GM23338 (cell line): ENCODE measurements around the gene USP5.

ENCODE experiments used
- CREB1 ChIP-seq: fragments of 250-450 bp; sonication (Bioruptor Pico); IDR thresholded peaks from 2 replicates; pipeline ENCODE4 v1.5.0; 2020; ENCODE audit warnings: low read depth, mild to moderate bottlenecking, moderate library complexity
- EZH2 ChIP-seq: fragments of 200-600 bp; sonication (generic); IDR thresholded peaks from one replicate; pipeline ENCODE4 v1.8.0; 2017; ENCODE audit warnings: antibody characterized with exemption, mild to moderate bottlenecking, low read depth; ENCODE audit not compliant: unreplicated experiment
- EZH2phosphoT487 ChIP-seq: fragments of 200-600 bp; sonication (generic); IDR thresholded peaks from one replicate; pipeline ENCODE4 v1.8.1; 2018; ENCODE audit warnings: antibody characterized with exemption; ENCODE audit not compliant: unreplicated experiment
- NANOG ChIP-seq: IDR thresholded peaks from 2 replicates; pipeline ENCODE4 v1.6.1; 2016; ENCODE audit warnings: antibody characterized with exemption, borderline replicate concordance
- POLR2AphosphoS5 ChIP-seq: IDR thresholded peaks from 2 replicates; pipeline ENCODE4 v1.6.1; 2016; ENCODE audit warnings: antibody characterized with exemption, low read depth
- ZNF114 ChIP-seq: fragments of 250-450 bp; sonication (Bioruptor Pico); IDR thresholded peaks from 2 replicates; pipeline ENCODE4 v1.5.0; 2020; ENCODE audit warnings: mild to moderate bottlenecking, moderate library complexity
- ZNF331 ChIP-seq: fragments of 250-450 bp; sonication (Bioruptor Pico); IDR thresholded peaks from 2 replicates; pipeline ENCODE4 v1.5.0; 2020; ENCODE audit warnings: low read depth, mild to moderate bottlenecking, moderate library complexity
- TF ChIP-seq, protein P1 (sequence below), 2 experiments: fragments of 200-600 bp in 1 of 2; sonication (generic) in 1 of 2; conservative IDR thresholded peaks; 2 replicates each; pipeline versions ENCODE4 v1.5.1 to v1.6.1; 2016 to 2017; ENCODE audit warnings: antibody characterized with exemption in 2 of 2, low read depth in 2 of 2, mild to moderate bottlenecking in 2 of 2, moderate library complexity in 1 of 2
- TF ChIP-seq, protein P2 (sequence below): fragments of 250-450 bp; sonication (Bioruptor Pico); IDR thresholded peaks from 2 replicates; pipeline ENCODE4 v1.5.0; 2020; ENCODE audit warnings: mild to moderate bottlenecking, moderate library complexity
- TF ChIP-seq, protein P3 (sequence below): IDR thresholded peaks from one replicate; pipeline ENCODE4 v1.6.1; 2018; ENCODE audit warnings: antibody characterized with exemption; ENCODE audit not compliant: unreplicated experiment

- TF ChIP-seq EZH2 (no peak), EZH2phosphoT487 (no peak), ZNF114 (no peak), POLR2AphosphoS5 (peak; percentile 63), ZNF331 (no peak), NANOG (no peak), CREB1 (CRISPR knock-in tag) (peak; percentile 84)
- TF ChIP-seq, protein P1, sequence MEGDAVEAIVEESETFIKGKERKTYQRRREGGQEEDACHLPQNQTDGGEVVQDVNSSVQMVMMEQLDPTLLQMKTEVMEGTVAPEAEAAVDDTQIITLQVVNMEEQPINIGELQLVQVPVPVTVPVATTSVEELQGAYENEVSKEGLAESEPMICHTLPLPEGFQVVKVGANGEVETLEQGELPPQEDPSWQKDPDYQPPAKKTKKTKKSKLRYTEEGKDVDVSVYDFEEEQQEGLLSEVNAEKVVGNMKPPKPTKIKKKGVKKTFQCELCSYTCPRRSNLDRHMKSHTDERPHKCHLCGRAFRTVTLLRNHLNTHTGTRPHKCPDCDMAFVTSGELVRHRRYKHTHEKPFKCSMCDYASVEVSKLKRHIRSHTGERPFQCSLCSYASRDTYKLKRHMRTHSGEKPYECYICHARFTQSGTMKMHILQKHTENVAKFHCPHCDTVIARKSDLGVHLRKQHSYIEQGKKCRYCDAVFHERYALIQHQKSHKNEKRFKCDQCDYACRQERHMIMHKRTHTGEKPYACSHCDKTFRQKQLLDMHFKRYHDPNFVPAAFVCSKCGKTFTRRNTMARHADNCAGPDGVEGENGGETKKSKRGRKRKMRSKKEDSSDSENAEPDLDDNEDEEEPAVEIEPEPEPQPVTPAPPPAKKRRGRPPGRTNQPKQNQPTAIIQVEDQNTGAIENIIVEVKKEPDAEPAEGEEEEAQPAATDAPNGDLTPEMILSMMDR (conservative IDR thresholded peaks at IDR 0.05; ENCODE audit: low read depth in 2 of 2): no peak
- TF ChIP-seq, protein P2, sequence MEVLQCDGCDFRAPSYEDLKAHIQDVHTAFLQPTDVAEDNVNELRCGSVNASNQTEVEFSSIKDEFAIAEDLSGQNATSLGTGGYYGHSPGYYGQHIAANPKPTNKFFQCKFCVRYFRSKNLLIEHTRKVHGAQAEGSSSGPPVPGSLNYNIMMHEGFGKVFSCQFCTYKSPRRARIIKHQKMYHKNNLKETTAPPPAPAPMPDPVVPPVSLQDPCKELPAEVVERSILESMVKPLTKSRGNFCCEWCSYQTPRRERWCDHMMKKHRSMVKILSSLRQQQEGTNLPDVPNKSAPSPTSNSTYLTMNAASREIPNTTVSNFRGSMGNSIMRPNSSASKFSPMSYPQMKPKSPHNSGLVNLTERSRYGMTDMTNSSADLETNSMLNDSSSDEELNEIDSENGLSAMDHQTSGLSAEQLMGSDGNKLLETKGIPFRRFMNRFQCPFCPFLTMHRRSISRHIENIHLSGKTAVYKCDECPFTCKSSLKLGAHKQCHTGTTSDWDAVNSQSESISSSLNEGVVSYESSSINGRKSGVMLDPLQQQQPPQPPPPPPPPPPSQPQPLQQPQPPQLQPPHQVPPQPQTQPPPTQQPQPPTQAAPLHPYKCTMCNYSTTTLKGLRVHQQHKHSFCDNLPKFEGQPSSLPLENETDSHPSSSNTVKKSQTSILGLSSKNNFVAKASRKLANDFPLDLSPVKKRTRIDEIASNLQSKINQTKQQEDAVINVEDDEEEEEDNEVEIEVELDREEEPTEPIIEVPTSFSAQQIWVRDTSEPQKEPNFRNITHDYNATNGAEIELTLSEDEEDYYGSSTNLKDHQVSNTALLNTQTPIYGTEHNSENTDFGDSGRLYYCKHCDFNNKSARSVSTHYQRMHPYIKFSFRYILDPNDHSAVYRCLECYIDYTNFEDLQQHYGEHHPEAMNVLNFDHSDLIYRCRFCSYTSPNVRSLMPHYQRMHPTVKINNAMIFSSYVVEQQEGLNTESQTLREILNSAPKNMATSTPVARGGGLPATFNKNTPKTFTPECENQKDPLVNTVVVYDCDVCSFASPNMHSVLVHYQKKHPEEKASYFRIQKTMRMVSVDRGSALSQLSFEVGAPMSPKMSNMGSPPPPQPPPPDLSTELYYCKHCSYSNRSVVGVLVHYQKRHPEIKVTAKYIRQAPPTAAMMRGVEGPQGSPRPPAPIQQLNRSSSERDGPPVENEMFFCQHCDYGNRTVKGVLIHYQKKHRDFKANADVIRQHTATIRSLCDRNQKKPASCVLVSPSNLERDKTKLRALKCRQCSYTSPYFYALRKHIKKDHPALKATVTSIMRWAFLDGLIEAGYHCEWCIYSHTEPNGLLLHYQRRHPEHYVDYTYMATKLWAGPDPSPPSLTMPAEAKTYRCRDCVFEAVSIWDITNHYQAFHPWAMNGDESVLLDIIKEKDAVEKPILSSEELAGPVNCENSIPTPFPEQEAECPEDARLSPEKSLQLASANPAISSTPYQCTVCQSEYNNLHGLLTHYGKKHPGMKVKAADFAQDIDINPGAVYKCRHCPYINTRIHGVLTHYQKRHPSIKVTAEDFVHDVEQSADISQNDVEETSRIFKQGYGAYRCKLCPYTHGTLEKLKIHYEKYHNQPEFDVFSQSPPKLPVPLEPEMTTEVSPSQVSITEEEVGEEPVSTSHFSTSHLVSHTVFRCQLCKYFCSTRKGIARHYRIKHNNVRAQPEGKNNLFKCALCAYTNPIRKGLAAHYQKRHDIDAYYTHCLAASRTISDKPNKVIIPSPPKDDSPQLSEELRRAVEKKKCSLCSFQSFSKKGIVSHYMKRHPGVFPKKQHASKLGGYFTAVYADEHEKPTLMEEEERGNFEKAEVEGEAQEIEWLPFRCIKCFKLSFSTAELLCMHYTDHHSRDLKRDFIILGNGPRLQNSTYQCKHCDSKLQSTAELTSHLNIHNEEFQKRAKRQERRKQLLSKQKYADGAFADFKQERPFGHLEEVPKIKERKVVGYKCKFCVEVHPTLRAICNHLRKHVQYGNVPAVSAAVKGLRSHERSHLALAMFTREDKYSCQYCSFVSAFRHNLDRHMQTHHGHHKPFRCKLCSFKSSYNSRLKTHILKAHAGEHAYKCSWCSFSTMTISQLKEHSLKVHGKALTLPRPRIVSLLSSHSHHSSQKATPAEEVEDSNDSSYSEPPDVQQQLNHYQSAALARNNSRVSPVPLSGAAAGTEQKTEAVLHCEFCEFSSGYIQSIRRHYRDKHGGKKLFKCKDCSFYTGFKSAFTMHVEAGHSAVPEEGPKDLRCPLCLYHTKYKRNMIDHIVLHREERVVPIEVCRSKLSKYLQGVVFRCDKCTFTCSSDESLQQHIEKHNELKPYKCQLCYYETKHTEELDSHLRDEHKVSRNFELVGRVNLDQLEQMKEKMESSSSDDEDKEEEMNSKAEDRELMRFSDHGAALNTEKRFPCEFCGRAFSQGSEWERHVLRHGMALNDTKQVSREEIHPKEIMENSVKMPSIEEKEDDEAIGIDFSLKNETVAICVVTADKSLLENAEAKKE (CRISPR knock-in tag): no peak
- TF ChIP-seq, protein P3, sequence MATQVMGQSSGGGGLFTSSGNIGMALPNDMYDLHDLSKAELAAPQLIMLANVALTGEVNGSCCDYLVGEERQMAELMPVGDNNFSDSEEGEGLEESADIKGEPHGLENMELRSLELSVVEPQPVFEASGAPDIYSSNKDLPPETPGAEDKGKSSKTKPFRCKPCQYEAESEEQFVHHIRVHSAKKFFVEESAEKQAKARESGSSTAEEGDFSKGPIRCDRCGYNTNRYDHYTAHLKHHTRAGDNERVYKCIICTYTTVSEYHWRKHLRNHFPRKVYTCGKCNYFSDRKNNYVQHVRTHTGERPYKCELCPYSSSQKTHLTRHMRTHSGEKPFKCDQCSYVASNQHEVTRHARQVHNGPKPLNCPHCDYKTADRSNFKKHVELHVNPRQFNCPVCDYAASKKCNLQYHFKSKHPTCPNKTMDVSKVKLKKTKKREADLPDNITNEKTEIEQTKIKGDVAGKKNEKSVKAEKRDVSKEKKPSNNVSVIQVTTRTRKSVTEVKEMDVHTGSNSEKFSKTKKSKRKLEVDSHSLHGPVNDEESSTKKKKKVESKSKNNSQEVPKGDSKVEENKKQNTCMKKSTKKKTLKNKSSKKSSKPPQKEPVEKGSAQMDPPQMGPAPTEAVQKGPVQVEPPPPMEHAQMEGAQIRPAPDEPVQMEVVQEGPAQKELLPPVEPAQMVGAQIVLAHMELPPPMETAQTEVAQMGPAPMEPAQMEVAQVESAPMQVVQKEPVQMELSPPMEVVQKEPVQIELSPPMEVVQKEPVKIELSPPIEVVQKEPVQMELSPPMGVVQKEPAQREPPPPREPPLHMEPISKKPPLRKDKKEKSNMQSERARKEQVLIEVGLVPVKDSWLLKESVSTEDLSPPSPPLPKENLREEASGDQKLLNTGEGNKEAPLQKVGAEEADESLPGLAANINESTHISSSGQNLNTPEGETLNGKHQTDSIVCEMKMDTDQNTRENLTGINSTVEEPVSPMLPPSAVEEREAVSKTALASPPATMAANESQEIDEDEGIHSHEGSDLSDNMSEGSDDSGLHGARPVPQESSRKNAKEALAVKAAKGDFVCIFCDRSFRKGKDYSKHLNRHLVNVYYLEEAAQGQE: no peak
These were observed 52.6 kb downstream of the USP5 start, which contains the start of gene LRRC23 for GRCh38 chr12:6904280-6905276.
